ENCODE results near the gene ZBTB22.

The ZBTB22 gene

DNA sequence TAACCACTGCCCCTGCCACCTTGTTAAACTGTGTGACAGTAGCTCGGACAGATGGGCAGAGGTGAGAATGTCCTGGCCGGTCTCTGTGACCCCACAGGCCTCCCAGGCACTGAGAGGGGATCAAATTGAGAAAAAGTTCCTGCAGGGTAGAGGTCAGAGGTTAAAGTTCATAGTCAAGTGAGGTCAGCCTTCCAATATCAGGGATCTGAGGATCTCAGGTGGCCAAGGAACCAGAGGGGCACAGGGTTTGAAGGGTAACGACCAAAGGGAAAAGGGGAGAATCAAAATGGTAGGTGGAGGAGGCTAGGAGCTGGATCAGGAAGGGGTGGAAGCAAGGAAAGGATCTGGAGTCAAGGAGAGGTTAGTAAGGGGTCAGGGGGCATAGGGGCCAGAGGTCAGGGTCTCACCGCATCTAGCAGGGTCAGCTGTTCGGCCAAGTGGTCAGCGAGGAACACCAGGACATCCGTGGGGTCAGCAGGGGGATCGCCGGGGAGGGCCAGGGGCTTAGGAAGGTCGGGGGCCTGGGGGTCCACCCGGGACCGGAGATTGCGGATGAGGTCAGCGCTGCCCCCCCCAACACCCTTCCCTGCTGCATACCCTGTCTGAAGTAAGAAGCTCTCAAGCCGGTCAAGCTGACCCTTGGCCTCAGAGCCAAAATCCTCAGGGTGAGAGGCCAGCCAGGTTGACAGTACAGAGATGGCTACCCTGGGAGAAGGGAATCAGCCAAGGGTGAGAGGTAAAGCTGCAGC is 21.7 kb downstream of the ZBTB22 start:
- TF ChIP-seq GATA3 (IDR thresholded peaks at IDR 0.05; ENCODE audit: low read depth, low read length), result no peak
- no peak for TF ChIP-seq GATA2 (IDR thresholded peaks at IDR 0.05; ENCODE audit: low read depth, low read length)

DNA sequence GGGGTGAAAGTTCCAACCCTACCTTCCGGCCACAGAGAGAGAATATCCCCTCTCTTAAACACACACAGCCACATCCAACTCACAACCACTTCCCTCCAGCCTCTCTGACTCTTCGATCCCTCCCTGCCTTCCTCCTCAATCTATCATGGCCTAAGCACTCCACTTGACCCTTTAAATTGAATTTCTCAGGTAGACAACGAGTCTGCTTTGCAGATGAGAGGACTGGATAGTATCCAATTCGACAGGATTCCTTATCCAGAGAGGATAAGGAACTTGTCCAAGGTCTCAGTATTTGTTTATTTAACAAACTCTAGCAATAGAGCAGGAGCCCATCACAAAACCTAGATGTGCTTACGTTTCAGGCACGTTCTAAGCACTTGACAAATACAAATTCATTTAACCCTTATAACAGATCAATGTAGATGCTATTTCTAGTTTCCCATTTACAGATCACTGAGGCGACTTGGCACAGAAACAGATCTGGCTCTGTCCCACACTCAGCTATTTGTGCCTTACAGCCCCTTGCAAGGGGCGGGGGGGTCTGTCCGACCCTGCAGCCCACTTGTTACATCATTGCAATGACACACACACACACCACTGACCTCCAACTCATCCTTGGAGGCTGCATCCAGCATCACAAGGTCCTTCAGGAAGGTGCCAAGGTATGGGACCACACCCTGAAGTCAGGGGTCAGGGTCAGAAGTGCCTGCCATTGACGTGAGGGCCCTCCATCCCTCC is 23.3 kb downstream of the ZBTB22 start:
- TF ChIP-seq GATA2 (IDR thresholded peaks at IDR 0.05; ENCODE audit: low read depth, low read length), result no peak
- TF ChIP-seq GATA3 (IDR thresholded peaks at IDR 0.05; ENCODE audit: low read depth, low read length), result no peak

DNA sequence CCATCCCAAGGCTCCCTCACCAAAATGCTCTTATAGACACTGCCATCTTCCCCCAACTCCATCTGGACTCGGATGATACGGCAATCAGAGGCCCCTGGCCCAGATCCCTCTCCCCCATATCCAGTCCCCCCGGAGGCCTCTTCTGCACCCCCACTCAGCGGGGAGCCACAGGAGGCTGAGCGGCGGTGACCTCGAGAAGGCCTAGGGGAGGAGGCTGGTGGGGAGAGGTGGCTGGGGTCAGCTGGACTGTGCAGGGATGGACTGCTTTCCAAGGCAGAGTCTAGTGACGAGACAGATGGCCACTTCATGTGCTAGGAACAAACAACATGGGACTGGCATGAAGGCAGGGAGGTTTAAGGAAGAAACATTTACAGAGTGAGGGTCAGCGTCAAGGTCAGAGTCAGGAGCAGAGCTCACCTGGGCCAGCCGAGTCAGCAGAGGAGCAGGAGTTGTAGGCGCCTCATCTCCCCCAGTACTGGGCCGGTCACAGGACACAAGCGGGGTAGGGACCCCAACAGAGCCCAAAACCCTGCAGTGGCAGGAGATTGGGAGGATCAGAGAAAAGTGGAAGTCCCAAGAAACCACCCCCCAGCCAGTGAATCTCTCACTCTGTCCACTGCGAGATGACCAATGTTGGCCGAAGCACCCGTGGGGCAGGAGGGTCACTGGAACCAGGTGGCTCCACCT is 24.4 kb downstream of the ZBTB22 start:
- TF ChIP-seq GATA2 (IDR thresholded peaks at IDR 0.05; ENCODE audit: low read depth, low read length) (no peak), GATA3 (IDR thresholded peaks at IDR 0.05; ENCODE audit: low read depth, low read length) (no peak)

DNA sequence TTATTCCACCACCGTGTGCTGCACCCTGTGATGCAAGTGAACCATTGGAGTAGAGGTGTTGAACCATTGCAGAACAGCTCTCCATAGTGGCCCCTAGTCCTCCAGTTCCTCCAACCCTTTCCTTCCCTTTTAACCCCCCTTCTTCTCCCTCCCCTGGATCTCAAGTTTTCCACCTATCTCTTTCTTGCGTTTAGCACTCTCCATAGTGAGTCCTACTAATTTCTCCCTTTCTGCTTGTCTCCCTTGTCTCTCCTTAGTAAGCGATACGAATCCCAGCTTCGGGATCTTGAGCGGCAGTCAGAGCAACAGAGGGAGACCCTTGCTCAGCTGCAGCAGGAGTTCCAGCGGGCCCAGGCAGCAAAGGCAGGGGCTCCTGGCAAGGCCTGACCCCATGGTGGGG is 27.1 kb downstream of the ZBTB22 start:
- TF ChIP-seq GATA3 (IDR thresholded peaks at IDR 0.05; ENCODE audit: low read depth, low read length), result no peak
- TF ChIP-seq GATA2 (IDR thresholded peaks at IDR 0.05; ENCODE audit: low read depth, low read length), result no peak

DNA sequence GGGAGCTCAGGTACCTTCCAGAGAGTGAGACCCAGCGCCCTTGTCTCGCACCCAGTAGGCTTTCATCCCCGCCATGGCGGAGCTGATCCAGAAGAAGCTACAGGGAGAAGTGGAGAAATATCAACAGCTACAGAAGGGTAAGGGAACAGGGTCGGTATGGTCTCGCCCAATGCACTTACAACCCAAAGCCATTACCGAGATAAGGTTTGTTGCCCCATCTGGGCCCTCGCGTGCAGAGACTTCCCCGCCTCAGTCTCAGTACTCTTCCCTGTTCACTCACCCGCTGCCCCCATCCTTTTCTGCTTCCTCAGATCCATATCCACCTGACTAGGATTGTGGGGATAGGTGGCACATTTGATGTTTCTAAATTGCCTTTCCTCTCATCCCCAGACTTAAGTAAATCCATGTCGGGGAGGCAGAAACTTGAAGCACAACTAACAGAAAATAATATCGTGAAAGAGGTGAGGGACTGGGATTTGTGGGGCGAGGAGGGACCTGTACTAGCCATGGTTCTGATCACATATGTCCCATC is 27.7 kb downstream of the ZBTB22 start:
- no peak for TF ChIP-seq GATA2 (IDR thresholded peaks at IDR 0.05; ENCODE audit: low read depth, low read length)
- TF ChIP-seq GATA3 (IDR thresholded peaks at IDR 0.05; ENCODE audit: low read depth, low read length), result no peak

DNA sequence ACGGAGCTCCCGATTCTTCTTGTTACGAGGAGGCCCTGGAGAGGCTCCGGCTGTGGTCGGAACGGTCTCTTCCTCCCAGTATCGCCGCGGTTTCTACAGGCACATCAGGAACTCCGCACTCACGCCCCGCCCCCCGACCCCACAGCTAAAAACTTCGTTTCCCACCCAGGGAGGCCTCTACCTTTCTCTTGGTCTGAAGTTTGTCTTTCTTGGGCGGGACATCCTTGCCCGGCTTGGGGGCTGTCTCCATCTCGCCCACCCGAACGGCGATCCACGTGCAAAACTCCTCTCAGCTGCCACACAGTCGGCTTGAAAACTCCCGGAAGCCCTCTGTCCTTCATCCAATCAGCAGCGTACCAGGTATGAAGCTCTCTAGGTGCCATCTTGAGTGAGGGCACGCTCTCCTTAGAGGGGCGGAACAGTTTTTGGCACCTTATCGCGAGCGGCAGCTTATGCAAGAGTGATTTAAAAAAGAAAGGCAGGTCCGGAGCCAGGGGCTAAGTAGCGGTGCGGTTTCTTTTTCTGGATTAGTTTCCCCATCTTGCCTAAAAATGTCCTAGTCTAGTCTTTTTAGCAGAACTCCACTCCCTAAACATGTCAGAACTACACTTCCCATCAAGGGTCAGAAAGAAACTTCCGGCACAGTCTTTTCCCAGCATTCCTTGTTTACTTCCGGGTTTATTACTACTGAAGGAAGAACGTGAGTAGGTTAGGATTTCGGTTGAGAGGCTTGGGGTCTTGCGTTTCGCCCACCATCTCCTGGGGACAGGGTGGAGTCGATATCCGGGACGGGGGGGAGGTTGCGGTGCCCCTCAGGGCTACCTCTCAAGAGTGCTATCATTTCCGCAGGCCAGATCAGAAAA is 28.4 kb downstream of the ZBTB22 start, which contains the start of the genes PFDN6 and WDR46:
Gene PFDN6, plus strand, starts transcription at position 681 of the 863 bp plus-strand sequence. CDS start 256 bp downstream, outside the sequence.
Gene WDR46, minus strand, starts transcription at position 319 of the 863 bp plus-strand sequence. Its CDS starts 69 bp downstream, at position 250.
- peak; percentile 46; the same call in 1 of the 2 replicates for TF ChIP-seq GATA2 (IDR thresholded peaks at IDR 0.05; ENCODE audit: low read depth, low read length)
- no peak for TF ChIP-seq GATA3 (IDR thresholded peaks at IDR 0.05; ENCODE audit: low read depth, low read length)

DNA sequence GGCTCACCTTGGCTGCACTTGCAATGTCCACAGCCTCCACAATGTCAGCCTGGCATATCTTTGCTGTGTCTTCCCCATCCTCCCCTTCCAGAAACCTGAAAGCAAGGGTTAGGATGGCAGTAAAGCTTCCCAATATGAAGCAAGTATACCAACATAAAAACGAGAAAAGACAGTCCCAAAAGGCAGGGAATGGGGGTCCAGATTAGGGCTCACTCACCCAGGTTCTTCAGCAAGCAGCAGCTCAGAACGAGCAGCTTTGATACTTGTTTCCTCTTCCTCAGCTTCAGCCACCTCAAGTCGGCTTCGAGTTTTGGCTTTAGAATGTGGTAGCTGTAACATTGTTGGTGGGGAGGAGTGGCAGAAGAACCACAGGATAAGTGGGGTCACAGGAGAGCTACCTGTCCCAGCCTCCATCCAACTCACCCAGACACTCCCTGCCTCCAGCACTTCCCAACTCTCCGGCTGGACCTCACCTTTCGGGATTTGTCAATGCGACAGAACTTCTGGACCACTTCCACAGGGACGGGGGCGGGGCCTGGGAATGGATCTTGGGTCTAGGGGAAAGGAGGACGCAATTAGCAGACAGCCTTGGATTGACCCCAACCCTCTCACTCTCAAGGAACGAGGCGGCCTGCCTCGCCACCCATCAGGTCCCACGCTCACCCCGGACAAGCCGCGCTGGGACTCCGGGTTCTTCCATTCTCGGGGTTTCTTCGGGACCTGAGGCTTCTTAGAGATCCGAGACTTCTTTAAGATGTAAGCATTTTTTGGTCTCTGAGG is 29.2 kb downstream of the ZBTB22 start:
- TF ChIP-seq GATA2 (IDR thresholded peaks at IDR 0.05; ENCODE audit: low read depth, low read length), result no peak
- TF ChIP-seq GATA3 (IDR thresholded peaks at IDR 0.05; ENCODE audit: low read depth, low read length), result no peak

DNA sequence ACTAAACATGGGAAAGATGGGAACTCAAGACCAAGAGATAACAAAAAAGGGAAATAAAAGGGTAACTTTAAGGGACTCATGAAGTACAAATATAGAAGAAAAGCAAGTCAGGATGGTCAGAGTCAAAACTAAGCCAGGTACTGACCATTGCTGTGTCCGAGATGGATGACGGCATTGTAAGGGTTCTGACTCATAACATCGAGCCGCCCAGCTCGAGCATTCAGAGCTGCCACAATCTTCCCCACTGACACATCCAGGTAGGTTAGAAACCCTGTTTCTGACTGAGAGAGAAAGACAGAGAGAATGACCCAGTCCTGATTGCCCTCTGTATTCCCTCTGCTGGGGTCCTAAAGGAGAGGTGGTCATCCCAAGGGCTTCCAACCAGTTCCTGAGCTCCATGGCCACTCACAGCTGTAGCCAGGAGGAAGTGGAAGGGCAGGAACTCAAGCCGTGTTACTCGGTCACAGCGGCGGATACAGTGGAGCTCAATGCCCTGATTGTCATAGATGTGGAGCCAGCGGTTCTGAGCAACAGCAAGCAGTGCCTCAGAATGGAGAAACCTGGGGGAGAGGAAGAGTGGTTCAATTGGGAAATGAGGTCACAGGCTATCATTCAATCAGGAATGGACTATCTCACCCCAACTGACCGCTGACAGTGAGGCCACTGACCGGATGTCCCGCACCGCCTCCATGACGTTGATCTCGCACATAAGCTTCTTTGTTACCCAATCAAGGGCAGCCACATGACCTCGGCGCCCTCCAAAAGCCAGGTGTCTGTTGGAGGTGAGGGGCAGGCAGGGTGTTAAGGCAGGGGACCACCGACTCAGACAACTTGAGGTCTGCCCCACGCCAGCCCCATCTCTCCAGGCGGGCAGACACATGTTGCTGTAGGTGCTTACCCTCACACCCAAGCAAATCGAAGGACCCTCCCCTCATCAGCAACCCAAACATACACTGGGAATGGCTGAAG is 30.3 kb downstream of the ZBTB22 start:
- TF ChIP-seq GATA3 (IDR thresholded peaks at IDR 0.05; ENCODE audit: low read depth, low read length), result no peak
- no peak for TF ChIP-seq GATA2 (IDR thresholded peaks at IDR 0.05; ENCODE audit: low read depth, low read length)

DNA sequence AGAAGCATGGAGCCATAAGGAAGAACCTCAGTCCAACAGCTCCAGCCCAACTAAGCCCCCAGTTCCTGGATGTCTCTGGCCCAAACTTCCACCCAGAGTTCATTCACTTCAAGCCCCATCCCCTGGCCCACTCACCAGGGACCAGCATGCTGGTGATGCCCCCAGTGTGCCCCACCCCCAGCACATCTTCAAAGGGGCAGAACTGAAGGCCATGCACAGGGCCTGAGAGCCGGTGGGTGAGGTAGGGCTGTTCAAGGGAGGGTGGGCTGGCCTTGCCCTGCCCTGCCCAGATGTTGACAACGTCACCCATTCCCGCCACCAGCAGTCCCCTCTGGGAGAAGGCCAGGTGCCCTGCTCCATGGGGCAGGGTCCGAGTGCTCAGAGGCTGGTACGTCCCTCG is 37.0 kb downstream of the ZBTB22 start:
- no peak for TF ChIP-seq GATA3 (IDR thresholded peaks at IDR 0.05; ENCODE audit: low read depth, low read length)
- TF ChIP-seq GATA2 (IDR thresholded peaks at IDR 0.05; ENCODE audit: low read depth, low read length), result no peak

DNA sequence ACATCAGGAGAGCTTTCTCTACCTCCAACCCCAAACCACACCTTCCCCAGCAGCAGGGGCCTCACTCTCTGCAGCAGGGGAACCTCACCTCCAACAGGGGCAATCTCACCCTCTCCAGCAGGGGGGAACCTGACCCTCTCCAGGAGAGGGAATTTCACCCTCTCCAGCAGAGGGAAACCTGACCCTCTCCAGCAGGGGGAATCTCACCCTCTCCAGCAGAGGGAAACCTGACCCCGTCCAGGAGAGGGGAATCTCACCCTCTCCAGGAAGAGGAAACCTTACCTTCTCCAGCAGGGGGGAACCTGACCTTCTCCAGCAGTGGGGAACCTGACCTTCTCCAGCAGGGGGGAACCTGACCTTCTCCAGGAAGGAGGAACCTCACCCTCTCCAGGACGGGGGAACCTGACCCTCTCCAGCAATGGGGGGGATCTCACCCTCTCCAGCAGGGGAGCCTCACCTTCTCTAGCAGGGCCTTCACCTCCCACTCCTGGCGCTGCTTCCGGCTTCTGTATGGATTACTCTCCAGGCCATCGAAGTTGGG is 37.5 kb downstream of the ZBTB22 start:
- TF ChIP-seq GATA3 (IDR thresholded peaks at IDR 0.05; ENCODE audit: low read depth, low read length) (no peak), GATA2 (IDR thresholded peaks at IDR 0.05; ENCODE audit: low read depth, low read length) (no peak)

DNA sequence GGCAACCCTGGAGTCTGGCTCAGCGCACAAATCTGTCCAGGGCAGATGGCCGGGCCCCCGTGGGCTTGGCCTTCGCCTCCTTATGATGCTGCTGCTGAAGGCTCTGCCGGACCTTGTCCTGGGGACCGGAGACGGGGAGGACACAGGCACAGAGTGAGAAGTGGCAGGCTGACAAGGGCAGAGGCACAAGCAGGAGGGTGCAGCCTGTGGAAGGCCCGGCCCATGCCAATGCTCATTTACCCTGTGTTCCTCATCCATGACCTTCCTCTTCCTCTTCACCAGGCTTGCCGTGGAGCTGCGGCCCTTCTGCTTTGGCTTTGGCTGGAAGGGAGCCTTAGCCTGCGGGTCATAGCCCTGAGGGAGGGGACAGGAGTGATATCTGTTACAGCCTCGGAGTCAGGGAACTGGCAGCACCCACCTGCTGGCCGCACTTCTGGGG is 38.3 kb downstream of the ZBTB22 start:
- TF ChIP-seq GATA3 (IDR thresholded peaks at IDR 0.05; ENCODE audit: low read depth, low read length) (no peak), GATA2 (IDR thresholded peaks at IDR 0.05; ENCODE audit: low read depth, low read length) (no peak)

All from SH-SY5Y (cell line).